A673 (cell line): ENCODE measurements around the gene LINGO1. TPM values are rescaled to one million over a fixed set of nuclear protein-coding genes. Genes with fewer than 3 reads are reported as not detected.

Source experiments
- Bru-seq: library from RNA; stranded (reverse); fragments of 400-500 nt; gene quantifications from one replicate; lab custom pipeline; 2021; lab: Mats Ljungman, UMichigan
- BruChase-seq, 2 experiments: library from RNA; stranded (reverse); fragments of 400-500 nt; gene quantifications; one replicate each; lab custom pipeline; 2021; lab: Mats Ljungman, UMichigan
- BruUV-seq: library from RNA; stranded (reverse); fragments of 400-500 nt; replicated peaks from 2 replicates; lab custom pipeline; 2021; lab: Mats Ljungman, UMichigan
- CTCF ChIA-PET: fragments of 300-600 bp; sonication (Branson Sonifier 250); formaldehyde crosslinking; loops from one replicate; lab custom pipeline; 2022; ENCODE audit warnings: antibody characterized with exemption; lab: Charles Lee
- POLR2A ChIA-PET: fragments of 300-600 bp; sonication (Branson Sonifier 250); formaldehyde crosslinking; loops from one replicate; lab custom pipeline; 2022; ENCODE audit warnings: antibody characterized with exemption; ENCODE audit not compliant: low non-redundant PET; lab: Charles Lee
- DNase-seq: peaks from one replicate; pipeline ENCODE4 v3.0.0-alpha.2; 2015; ENCODE audit warnings: low spot score
- H3K27ac ChIP-seq: fragments of 200-600 bp; sonication (generic); 2 replicates; pipeline ENCODE4 v1.5.1; 2016; ENCODE audit warnings: mixed run types, low read depth, mild to moderate bottlenecking, mixed read lengths, antibody characterized with exemption, low read length; ENCODE audit not compliant: poor library complexity, severe bottlenecking
- H3K27me3 ChIP-seq: fragments of 200-600 bp; sonication (generic); replicated peaks from 2 replicates; pipeline ENCODE4 v1.6.1; 2017; ENCODE audit warnings: mixed run types, low read depth, mild to moderate bottlenecking, mixed read lengths, antibody characterized with exemption, low read length; ENCODE audit not compliant: insufficient read depth, poor library complexity
- H3K36me3 ChIP-seq: fragments of 200-600 bp; sonication (generic); 2 replicates; pipeline ENCODE4 v1.6.1; 2016; ENCODE audit warnings: mixed run types, mild to moderate bottlenecking, mixed read lengths, antibody characterized with exemption, low read length; ENCODE audit not compliant: insufficient read depth, poor library complexity, severe bottlenecking
- H3K4me1 ChIP-seq: fragments of 200-600 bp; sonication (generic); 2 replicates; pipeline ENCODE4 v1.6.1; 2017; ENCODE audit warnings: mixed run types, mild to moderate bottlenecking, mixed read lengths, antibody characterized with exemption, low read length; ENCODE audit not compliant: insufficient read depth, poor library complexity, severe bottlenecking
- H3K4me3 ChIP-seq: fragments of 200-600 bp; sonication (generic); 2 replicates; pipeline ENCODE4 v1.5.1; 2016; ENCODE audit warnings: low read depth, mixed run types, mild to moderate bottlenecking, mixed read lengths, low read length; ENCODE audit not compliant: poor library complexity, severe bottlenecking
- H3K9me3 ChIP-seq: fragments of 200-600 bp; sonication (generic); 2 replicates; pipeline ENCODE4 v1.6.1; 2016; ENCODE audit warnings: mixed run types, low read depth, mild to moderate bottlenecking, mixed read lengths, antibody characterized with exemption, low read length; ENCODE audit not compliant: poor library complexity, severe bottlenecking
- CTCF ChIP-seq: fragments of 300-800, 200-600 bp; sonication (generic); conservative IDR thresholded peaks from 2 replicates; pipeline ENCODE4 v1.5.1; 2017; ENCODE audit warnings: low read depth, mild to moderate bottlenecking, antibody characterized with exemption, low read length, moderate library complexity, mixed read lengths
- EZH2 ChIP-seq: fragments of 200-600 bp; sonication (generic); IDR thresholded peaks from 2 replicates; pipeline ENCODE4 v1.6.1; 2017; ENCODE audit warnings: borderline replicate concordance, low read depth, mild to moderate bottlenecking, mixed read lengths, antibody characterized with exemption, low read length; ENCODE audit not compliant: poor library complexity, severe bottlenecking
- intact Hi-C: fragments of 100-400 bp; cut with micrococcal nuclease; formaldehyde crosslinking; loops from one replicate; pipeline ENCODE4 v1.10.0; 2022; ENCODE audit not compliant: unreplicated experiment
- long read RNA-seq: library from polyadenylated mRNA; stranded (forward); transcript quantifications from one replicate; pipeline ENCODE4 v2.0.0, GENCODE V29; 2022
- total RNA-seq: library from RNA; stranded (reverse); gene quantifications from 2 replicates; pipeline ENCODE4 v1.2.3, GENCODE V29; 2021

Gene LINGO1
- total RNA-seq: 93.7 and 111 TPM in 2 replicates
- percentile 70 among the genes with signal in this experiment for Bru-seq, nascent RNA
- percentile 63 among the genes with signal in this experiment for BruChase-seq, experiment 1, labeled RNA remaining after a 2-hour chase
- BruChase-seq, experiment 2, labeled RNA remaining after a 6-hour chase: percentile 70 among the genes with signal in this experiment
- long read RNA-seq, transcript LINGO1-201 (2 exons, 3,055 nt): major isoform, 75 of 200 reads
- long read RNA-seq, partial matches to known transcripts: 4 of 200 reads
- long read RNA-seq, other reads (novel, unspliced or antisense): 118 of 200 reads

GRCh38 chr15:77632534-77633133 is at the start of gene LINGO1:
Gene LINGO1 (minus strand): TSS chr15:77632912. CDS start chr15:77632315, 597 bp downstream.
- POLR2A ChIA-PET: no interaction called here
- H3K27me3 ChIP-seq: no peaks in the 10 kb centered on the region
- H3K4me1 ChIP-seq: peaks cover 36% of the 10 kb centered on the region
- no peaks in the 10 kb centered on the region for H3K9me3 ChIP-seq
- no peaks in the 10 kb centered on the region for H3K36me3 ChIP-seq
- intact Hi-C loops: loop anchor here (1.0 to 5.0 kb wide), 3 partner anchors 106 to 515 kb away; no protein-coding TSS in a partner anchor
- CTCF ChIA-PET: interaction anchor here (0.6 to 2.0 kb wide), 8 partner anchors 15 to 514 kb away, joined by 3 to 18 read pairs (median 4); no protein-coding TSS in a partner anchor
- TF ChIP-seq CTCF (no peak), EZH2 (no peak)
- peak within 1 kb of the TSS; percentile 68 for H3K4me3 ChIP-seq
- H3K27ac ChIP-seq: peak within 1 kb of the TSS; percentile 82
- peak; percentile 83 for DNase-seq
- no TSS peak for BruUV-seq

DNA sequence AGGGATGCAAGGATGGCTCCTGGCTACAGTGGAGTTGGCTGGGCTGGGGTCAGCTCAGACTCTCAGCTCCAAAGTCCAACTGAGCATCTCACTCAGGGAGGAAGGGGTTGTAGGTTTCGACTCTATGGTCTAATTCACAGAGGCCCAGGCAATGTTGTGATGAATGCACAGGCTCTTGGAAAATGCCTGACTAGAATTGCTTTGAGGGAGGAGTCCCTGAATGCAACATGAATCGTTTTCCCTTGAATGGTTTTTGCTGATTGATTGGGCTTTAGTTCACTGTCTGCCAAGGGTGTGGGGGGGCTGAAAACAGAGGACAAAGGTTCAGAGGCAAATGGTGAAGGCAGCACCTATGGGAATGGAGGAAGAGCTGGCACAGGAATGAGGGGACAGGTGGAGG is 48.6 kb upstream of the LINGO1 start:
- Histone ChIP-seq H3K4me3 (no peak overlapping the region), H3K27me3 (no peaks in the 10 kb centered on the region), H3K4me1 (no peaks in the 10 kb centered on the region), H3K9me3 (no peaks in the 10 kb centered on the region), H3K36me3 (no peaks in the 10 kb centered on the region), H3K27ac (no peak overlapping the region)
- intact Hi-C loops: no loop called here
- TF ChIP-seq EZH2: no peak
- no peak for TF ChIP-seq CTCF
- ChIA-PET CTCF (no interaction called here), POLR2A (no interaction called here)
- no TSS peak for BruUV-seq
- no peak for DNase-seq

DNA sequence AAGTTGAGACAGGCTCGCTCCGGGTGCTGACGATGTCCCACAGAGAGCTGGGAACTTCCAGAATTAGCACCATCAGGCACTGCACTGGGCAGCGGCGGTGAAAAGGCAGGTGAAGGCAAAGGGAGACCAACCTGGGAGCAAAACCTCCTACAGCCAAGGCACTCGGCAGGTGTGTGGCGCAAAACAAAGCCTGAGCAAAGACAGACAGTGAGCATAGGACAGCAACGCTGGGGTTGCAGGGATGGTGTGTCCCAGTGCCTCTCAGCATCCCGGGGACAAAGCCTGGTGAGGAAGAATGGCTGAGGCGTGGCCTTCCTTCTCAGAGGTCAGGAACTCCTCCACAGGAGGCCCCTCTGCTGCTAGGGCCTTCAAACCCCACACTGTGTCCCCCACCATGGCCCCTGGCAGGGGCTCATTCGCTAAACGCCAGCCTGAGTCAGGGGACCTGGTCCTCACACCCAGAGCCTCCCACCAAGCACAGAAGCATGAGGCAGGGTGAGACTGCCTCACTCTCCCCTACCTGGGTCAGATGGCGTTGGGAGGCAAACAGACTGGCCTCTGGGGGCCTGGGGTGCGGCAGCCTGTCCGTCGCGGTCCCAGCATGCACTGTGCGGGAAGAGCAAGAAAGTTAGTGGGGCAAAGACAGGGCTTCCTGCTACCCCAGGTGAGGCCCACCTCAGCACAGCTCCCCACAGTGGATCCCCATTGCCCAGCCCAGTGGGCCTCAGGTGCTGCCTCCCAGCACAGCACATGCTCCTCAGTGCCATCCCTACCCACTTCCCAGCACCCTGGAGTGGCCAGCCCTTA is 44.1 kb upstream of the LINGO1 start:
- Histone ChIP-seq H3K4me1 (no peaks in the 10 kb centered on the region), H3K36me3 (no peaks in the 10 kb centered on the region), H3K27me3 (no peaks in the 10 kb centered on the region), H3K27ac (no peak overlapping the region), H3K4me3 (no peak overlapping the region), H3K9me3 (no peaks in the 10 kb centered on the region)
- no peak for TF ChIP-seq EZH2
- no peak for TF ChIP-seq CTCF
- no peak for DNase-seq
- intact Hi-C loops: no loop called here
- CTCF ChIA-PET: no interaction called here
- no TSS peak for BruUV-seq
- POLR2A ChIA-PET: no interaction called here
